Immature natural killer cell (primary cell): Measurements from ENCODE around the gene SEMA4D. TPM values are rescaled to one million over a fixed set of nuclear protein-coding genes. Genes with fewer than 3 reads are reported as not detected.
"Not testable (repeated sequence)": the region's sequence is repeated elsewhere in the genome, so short reads cannot be mapped to it uniquely, and the experiment has no call there.

Experiments
- DNase-seq, 3 donors: peaks; one replicate each; pipeline ENCODE4 v3.0.0; 2022; ENCODE audit warnings: mixed read lengths in 1 of 3
- H3K27ac Mint-ChIP-seq, 6 donors: one replicate each; pipeline ENCODE4 v1.8.0; 2020; ENCODE audit warnings: mixed read lengths in 6 of 6, mild to moderate bottlenecking in 5 of 6, inconsistent platforms in 4 of 6, moderate library complexity in 3 of 6
- H3K27me3 Mint-ChIP-seq, 3 donors: one replicate each; pipeline ENCODE4 v1.8.0; 2020 to 2021; ENCODE audit warnings: low read depth in 3 of 3, mild to moderate bottlenecking in 3 of 3, mixed read lengths in 3 of 3, moderate library complexity in 3 of 3, inconsistent platforms in 1 of 3
- H3K36me3 Mint-ChIP-seq, 3 donors: one replicate each; pipeline ENCODE4 v1.8.0; 2020; ENCODE audit warnings: mixed read lengths in 3 of 3, inconsistent platforms in 2 of 3, mild to moderate bottlenecking in 2 of 3
- H3K4me1 Mint-ChIP-seq, 2 donors: one replicate each; pipeline ENCODE4 v1.8.0; 2020; ENCODE audit warnings: inconsistent platforms in 2 of 2, mild to moderate bottlenecking in 2 of 2, mixed read lengths in 2 of 2, moderate library complexity in 1 of 2
- H3K4me3 Mint-ChIP-seq, 5 donors: one replicate each; pipeline ENCODE4 v1.8.0; 2020; ENCODE audit warnings: mild to moderate bottlenecking in 5 of 5, mixed read lengths in 5 of 5, inconsistent platforms in 3 of 5, moderate library complexity in 3 of 5
- H3K9me3 Mint-ChIP-seq, 6 donors: one replicate each; pipeline ENCODE4 v1.8.0; 2020; ENCODE audit warnings: mild to moderate bottlenecking in 6 of 6, mixed read lengths in 6 of 6, inconsistent platforms in 4 of 6, moderate library complexity in 3 of 6
- polyA plus RNA-seq, 3 donors: library from polyadenylated mRNA; unstranded; fragments of 300-500 nt; fragmentation: Illumina TruSeq; gene quantifications; one replicate each; pipeline ENCODE4 v1.2.3, GENCODE V29; 2021

The SEMA4D gene
- polyA plus RNA-seq, 3 donors from 2014 or later, result 45.8 to 80.6 (median 47.0) TPM

- DNase-seq, result no peak
- Mint-ChIP-seq H3K36me3 (peaks cover 9 to 51% (median 41%) of the 10 kb centered on the region in 3 donors), H3K4me1 (peaks cover 21 to 45% of the 10 kb centered on the region in 2 donors), H3K27ac (peak overlapping the region in 2 of 6 donors; percentile 14 to 66), H3K4me3 (no peak overlapping the region), H3K27me3 (peaks cover 7 to 26% (median 20%) of the 10 kb centered on the region in 3 donors), H3K9me3 (no peaks in the 10 kb centered on the region)
Measured at GRCh38 chr9:89379508-89380115, 118.3 kb downstream of the SEMA4D start.

GRCh38 chr9:89379031-89379430, 118.9 kb downstream of the SEMA4D start:
- peaks cover 24 to 45% of the 10 kb centered on the region in 2 donors for H3K4me1 Mint-ChIP-seq
- H3K9me3 Mint-ChIP-seq, result no peaks in the 10 kb centered on the region
- peak overlapping the region in 4 of 6 donors; percentile 14 to 89 (median 50) for H3K27ac Mint-ChIP-seq
- H3K27me3 Mint-ChIP-seq, result peaks cover 7 to 25% (median 22%) of the 10 kb centered on the region in 3 donors
- DNase-seq, result no peak
- H3K4me3 Mint-ChIP-seq, result no peak overlapping the region
- H3K36me3 Mint-ChIP-seq, result peaks cover 9 to 46% (median 37%) of the 10 kb centered on the region in 3 donors

- no peak overlapping the region for H3K4me3 Mint-ChIP-seq
- peaks cover 7 to 29% (median 22%) of the 10 kb centered on the region in 3 donors for H3K27me3 Mint-ChIP-seq
- DNase-seq, result no peak
- H3K27ac Mint-ChIP-seq, result peak overlapping the region in 3 of 6 donors; percentile 25 to 89 (median 75)
- H3K36me3 Mint-ChIP-seq, result peaks cover 9 to 43% (median 34%) of the 10 kb centered on the region in 3 donors
- no peaks in the 10 kb centered on the region for H3K9me3 Mint-ChIP-seq
- peaks cover 27 to 47% of the 10 kb centered on the region in 2 donors for H3K4me1 Mint-ChIP-seq
Measured at GRCh38 chr9:89378541-89378940, 119.4 kb downstream of the SEMA4D start.

DNA sequence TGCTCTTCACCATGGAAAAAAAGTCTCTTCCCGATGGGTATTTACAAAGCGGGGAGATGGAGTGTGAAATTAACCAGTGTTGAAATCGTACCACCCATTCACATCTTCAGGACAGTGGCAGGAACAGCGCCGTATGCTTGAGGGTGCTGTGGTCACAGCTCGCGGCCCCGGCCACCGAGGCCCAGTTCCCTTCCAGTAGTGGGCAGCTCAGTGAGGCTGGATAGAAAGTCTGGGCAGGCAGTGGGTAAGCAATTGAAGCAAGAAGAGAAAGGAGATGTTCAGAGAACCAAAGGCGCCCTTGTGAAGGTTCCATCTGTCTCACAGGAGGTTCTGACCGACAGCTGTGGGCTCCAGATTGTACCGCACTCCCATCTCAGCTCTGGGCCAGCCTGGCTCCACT, 120.5 kb downstream of the SEMA4D start:
- Mint-ChIP-seq H3K27ac (peak overlapping the region; percentile 32 to 76 (median 64)), H3K4me3 (no peak overlapping the region), H3K4me1 (peaks cover 38 to 53% of the 10 kb centered on the region in 2 donors), H3K36me3 (peaks cover 9 to 37% (median 28%) of the 10 kb centered on the region in 3 donors), H3K9me3 (no peaks in the 10 kb centered on the region), H3K27me3 (peaks cover 3 to 37% (median 31%) of the 10 kb centered on the region in 3 donors)
- no peak for DNase-seq

GRCh38 chr9:89376741-89377351, 121.1 kb downstream of the SEMA4D start:
- Mint-ChIP-seq H3K36me3 (peaks cover 9 to 37% (median 28%) of the 10 kb centered on the region in 3 donors), H3K4me1 (peaks cover 41 to 56% of the 10 kb centered on the region in 2 donors)
- DNase-seq, result no peak

GRCh38 chr9:89376286-89376685, 121.6 kb downstream of the SEMA4D start:
- H3K4me1 Mint-ChIP-seq, result peaks cover 41 to 56% of the 10 kb centered on the region in 2 donors

More at GRCh38 chr9:89376741-89377351, 121.1 kb downstream of the SEMA4D start:
- no peaks in the 10 kb centered on the region for H3K9me3 Mint-ChIP-seq
- H3K27ac Mint-ChIP-seq, result peak overlapping the region; percentile 17 to 76 (median 32)
- H3K27me3 Mint-ChIP-seq, result peaks cover 5 to 42% (median 31%) of the 10 kb centered on the region in 3 donors
- no peak overlapping the region for H3K4me3 Mint-ChIP-seq

DNA sequence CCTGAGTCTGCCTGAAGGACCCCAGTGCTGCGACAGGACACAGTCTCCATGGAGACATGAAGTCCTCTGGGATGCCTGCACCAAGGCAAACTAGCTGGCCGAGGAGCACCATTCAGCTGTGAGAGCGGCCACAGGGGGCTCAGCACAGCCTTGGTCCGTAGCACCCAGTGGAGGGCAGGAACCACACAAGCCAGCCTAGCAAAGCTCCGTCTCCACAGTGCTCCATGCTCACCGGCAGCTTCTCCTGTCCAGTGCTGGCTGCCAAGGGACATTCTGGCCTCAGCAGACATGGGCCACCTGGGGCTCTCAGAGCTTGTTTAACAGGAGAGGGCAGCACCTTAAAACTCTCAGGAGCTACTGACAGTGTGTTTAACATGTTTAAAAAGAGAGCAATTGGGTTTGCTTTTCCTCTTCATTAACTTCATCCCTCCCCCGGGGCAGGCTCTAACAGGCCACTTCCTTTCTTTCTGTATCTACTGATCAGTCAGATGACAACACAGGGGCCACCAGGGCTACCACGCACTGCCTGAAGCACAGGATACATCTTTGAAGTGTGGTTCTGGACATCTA, 122.6 kb downstream of the SEMA4D start:
- Mint-ChIP-seq H3K4me3 (peak overlapping the region; percentile 33 to 64 (median 58)), H3K36me3 (peaks cover 9 to 29% (median 28%) of the 10 kb centered on the region in 3 donors), H3K9me3 (no peaks in the 10 kb centered on the region), H3K27ac (peak overlapping the region; percentile 76 to 92 (median 90)), H3K4me1 (peaks cover 40 to 56% of the 10 kb centered on the region in 2 donors), H3K27me3 (peaks cover 2 to 40% (median 26%) of the 10 kb centered on the region in 3 donors)
- DNase-seq, result peak in 2 of 3 donors; percentile 32 to 45

More at GRCh38 chr9:89376286-89376685, 121.6 kb downstream of the SEMA4D start:
- peak overlapping the region in 4 of 6 donors; percentile 28 to 91 (median 60) for H3K27ac Mint-ChIP-seq
- no peaks in the 10 kb centered on the region for H3K9me3 Mint-ChIP-seq
- no peak overlapping the region for H3K4me3 Mint-ChIP-seq
- peaks cover 5 to 42% (median 31%) of the 10 kb centered on the region in 3 donors for H3K27me3 Mint-ChIP-seq
- peaks cover 9 to 32% (median 28%) of the 10 kb centered on the region in 3 donors for H3K36me3 Mint-ChIP-seq
- DNase-seq, result no peak

- Mint-ChIP-seq H3K27me3 (peaks cover 2 to 39% (median 26%) of the 10 kb centered on the region in 3 donors), H3K27ac (peak overlapping the region; percentile 42 to 92 (median 85)), H3K36me3 (peaks cover 9 to 23% (median 23%) of the 10 kb centered on the region in 3 donors), H3K4me1 (peaks cover 40 to 56% of the 10 kb centered on the region in 2 donors), H3K4me3 (peak overlapping the region; percentile 43 to 67 (median 56)), H3K9me3 (no peaks in the 10 kb centered on the region)
- DNase-seq, result peak in 2 of 3 donors; percentile 14 to 22
Measured at GRCh38 chr9:89374176-89374575, 123.7 kb downstream of the SEMA4D start.

GRCh38 chr9:89372979-89373378, 124.9 kb downstream of the SEMA4D start:
- Mint-ChIP-seq H3K4me3 (no peak overlapping the region), H3K9me3 (no peaks in the 10 kb centered on the region), H3K4me1 (peaks cover 40 to 56% of the 10 kb centered on the region in 2 donors), H3K27me3 (peaks cover 2 to 36% (median 27%) of the 10 kb centered on the region in 3 donors), H3K27ac (peak overlapping the region; percentile 42 to 92 (median 84)), H3K36me3 (peaks cover 5 to 17% (median 13%) of the 10 kb centered on the region in 3 donors)
- DNase-seq, result no peak

GRCh38 chr9:89372230-89372816, 125.6 kb downstream of the SEMA4D start:
- Mint-ChIP-seq H3K4me1 (peaks cover 40 to 52% of the 10 kb centered on the region in 2 donors), H3K27me3 (peaks cover 2 to 38% (median 27%) of the 10 kb centered on the region in 3 donors), H3K9me3 (no peaks in the 10 kb centered on the region), H3K27ac (peak overlapping the region; percentile 72 to 91 (median 80)), H3K36me3 (peaks cover 0 to 10% (median 7%) of the 10 kb centered on the region in 3 donors), H3K4me3 (peak overlapping the region in 2 of 5 donors; percentile 6 to 10)
- peak; percentile 48 to 55 (median 55) for DNase-seq

DNA sequence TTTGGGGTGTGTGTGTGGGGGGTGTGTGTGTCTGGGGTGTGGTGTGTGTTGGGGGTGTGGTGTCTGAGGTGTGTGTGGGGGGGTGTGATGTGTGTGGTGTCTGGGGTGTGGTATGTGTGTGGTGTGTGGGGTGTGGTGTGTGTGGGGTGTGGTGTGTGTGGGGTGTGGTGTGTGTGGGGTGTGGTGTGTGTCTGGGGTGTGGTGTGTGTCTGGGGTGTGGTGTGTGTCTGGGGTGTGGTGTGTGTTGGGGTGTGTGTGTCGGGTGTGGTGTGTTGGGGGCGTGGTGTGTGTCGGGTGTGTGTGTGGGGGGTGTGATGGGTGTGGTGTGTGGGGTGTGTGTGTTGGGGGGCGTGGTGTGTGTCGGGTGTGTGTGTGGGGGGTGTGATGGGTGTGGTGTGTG, 126.1 kb downstream of the SEMA4D start:
- peaks cover 2 to 38% (median 30%) of the 10 kb centered on the region in 3 donors for H3K27me3 Mint-ChIP-seq
- H3K4me3 Mint-ChIP-seq, H3K36me3 Mint-ChIP-seq, H3K9me3 Mint-ChIP-seq, H3K27ac Mint-ChIP-seq: not testable (repeated sequence)
- DNase-seq, result peak in 1 of 3 donors; percentile 23
- peaks cover 40 to 50% of the 10 kb centered on the region in 2 donors for H3K4me1 Mint-ChIP-seq

DNA sequence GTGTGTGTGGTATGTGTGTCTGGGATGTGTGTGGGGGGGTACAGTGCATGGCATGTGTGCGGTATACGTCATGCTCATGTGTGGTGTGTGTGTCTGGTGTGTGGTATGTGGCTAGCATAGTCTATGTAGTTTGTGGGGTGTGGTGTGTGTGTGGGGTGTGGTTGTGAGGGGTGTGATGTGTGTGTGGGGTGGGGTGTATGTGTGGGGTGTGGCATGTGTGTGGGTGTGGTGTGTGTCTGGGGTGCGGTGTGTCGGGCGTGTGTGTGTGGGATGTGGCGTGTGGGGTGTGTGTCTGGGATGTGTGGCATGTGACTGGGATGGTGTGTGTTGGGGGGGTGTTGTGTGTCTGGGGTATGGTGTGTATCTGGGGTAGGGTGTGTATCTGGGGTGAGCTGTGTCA, 127.3 kb downstream of the SEMA4D start:
- no peaks in the 10 kb centered on the region for H3K9me3 Mint-ChIP-seq
- peaks cover 2 to 37% (median 26%) of the 10 kb centered on the region in 3 donors for H3K27me3 Mint-ChIP-seq
- DNase-seq, result peak in 2 of 3 donors; percentile 17 to 24
- H3K36me3 Mint-ChIP-seq, result no peaks in the 10 kb centered on the region
- H3K4me1 Mint-ChIP-seq, result peaks cover 37 to 43% of the 10 kb centered on the region in 2 donors
- no peak overlapping the region for H3K27ac Mint-ChIP-seq
- no peak overlapping the region for H3K4me3 Mint-ChIP-seq

DNA sequence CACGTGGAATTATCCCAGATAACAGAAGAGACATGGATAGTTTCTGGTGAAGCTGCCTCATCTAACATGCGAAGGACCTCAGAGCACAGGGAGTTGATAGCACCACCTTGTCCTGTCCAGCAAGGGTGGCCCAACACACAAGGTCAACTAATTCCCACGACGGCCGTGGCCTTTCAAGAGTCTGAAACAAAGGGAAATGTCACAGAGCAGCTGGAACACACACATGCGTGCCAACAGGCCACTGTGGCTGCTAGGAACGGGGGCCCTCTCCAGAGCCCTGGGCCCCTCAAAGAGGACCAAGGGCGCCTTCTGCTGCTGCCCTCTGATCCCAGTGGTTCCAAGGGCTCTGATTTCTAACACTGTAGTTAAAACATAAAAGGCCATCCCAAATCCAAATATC, 128.9 kb downstream of the SEMA4D start:
- H3K27me3 Mint-ChIP-seq, result peaks cover 2 to 30% (median 22%) of the 10 kb centered on the region in 3 donors
- H3K4me1 Mint-ChIP-seq, result peaks cover 24 to 27% of the 10 kb centered on the region in 2 donors
- H3K9me3 Mint-ChIP-seq, result no peaks in the 10 kb centered on the region
- H3K4me3 Mint-ChIP-seq, result no peak overlapping the region
- peak overlapping the region in 2 of 6 donors; percentile 23 to 50 for H3K27ac Mint-ChIP-seq
- no peaks in the 10 kb centered on the region for H3K36me3 Mint-ChIP-seq
- DNase-seq, result no peak
